ENCODE results near the gene TNFRSF4.

- TF ChIP-seq CTCF (IDR thresholded peaks at IDR 0.05) = no peak
- no peak for TF ChIP-seq POLR2A (IDR thresholded peaks at IDR 0.05)
Measured at GRCh38 chr1:1164361-1164700, 49.6 kb downstream of the TNFRSF4 start.

All from lower leg skin (tissue), 3 donors.